GM19395 (cell line): ENCODE results near the gene GTF3C4.

Experiments used
- ATAC-seq: cut with Tn5 transposase; IDR thresholded peaks from one replicate; pipeline ENCODE4 v1.9.1; 2021; ENCODE audit warnings: mild to moderate bottlenecking, moderate library complexity; ENCODE audit not compliant: unreplicated experiment

The GTF3C4 gene, protein sequence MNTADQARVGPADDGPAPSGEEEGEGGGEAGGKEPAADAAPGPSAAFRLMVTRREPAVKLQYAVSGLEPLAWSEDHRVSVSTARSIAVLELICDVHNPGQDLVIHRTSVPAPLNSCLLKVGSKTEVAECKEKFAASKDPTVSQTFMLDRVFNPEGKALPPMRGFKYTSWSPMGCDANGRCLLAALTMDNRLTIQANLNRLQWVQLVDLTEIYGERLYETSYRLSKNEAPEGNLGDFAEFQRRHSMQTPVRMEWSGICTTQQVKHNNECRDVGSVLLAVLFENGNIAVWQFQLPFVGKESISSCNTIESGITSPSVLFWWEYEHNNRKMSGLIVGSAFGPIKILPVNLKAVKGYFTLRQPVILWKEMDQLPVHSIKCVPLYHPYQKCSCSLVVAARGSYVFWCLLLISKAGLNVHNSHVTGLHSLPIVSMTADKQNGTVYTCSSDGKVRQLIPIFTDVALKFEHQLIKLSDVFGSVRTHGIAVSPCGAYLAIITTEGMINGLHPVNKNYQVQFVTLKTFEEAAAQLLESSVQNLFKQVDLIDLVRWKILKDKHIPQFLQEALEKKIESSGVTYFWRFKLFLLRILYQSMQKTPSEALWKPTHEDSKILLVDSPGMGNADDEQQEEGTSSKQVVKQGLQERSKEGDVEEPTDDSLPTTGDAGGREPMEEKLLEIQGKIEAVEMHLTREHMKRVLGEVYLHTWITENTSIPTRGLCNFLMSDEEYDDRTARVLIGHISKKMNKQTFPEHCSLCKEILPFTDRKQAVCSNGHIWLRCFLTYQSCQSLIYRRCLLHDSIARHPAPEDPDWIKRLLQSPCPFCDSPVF

DNA sequence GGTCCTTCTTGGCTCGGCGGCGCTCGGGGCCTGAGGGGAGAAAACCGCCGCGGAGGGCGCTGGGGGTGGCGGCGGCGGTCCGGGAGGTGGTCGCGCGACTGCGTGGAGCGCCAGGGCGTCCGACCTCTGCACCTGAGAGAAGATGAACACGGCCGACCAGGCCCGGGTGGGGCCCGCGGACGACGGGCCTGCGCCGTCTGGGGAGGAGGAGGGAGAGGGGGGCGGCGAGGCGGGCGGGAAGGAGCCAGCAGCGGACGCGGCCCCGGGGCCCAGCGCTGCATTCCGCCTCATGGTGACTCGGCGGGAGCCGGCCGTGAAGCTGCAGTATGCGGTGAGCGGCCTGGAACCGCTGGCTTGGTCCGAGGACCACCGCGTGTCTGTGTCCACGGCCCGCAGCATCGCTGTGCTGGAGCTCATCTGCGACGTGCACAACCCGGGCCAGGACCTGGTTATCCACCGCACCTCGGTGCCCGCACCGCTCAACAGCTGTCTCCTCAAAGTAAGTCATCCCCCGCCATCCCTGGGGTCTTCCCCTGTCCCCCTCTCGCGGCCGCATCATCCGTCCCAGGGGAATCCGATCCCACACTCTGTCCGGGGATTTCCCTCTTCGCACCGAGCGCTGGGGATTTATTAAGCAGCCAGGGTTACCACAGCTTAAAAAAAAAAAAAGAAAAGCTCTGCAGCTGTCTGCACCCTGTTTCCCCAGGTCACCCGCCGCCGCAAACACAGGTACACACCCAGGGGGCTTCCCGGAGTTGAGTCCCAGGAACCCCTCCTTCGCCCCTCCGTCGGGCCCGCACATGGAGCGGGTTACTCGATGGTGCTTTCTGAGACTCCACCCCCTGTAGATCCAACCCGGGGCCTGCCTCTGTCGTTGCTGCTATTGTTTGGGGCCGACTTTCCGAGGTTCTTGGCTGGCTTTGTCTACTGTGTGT lies at the start of gene GTF3C4:
Gene GTF3C4, plus strand, starts transcription at position 8 of the 935 bp plus-strand sequence. Its CDS starts 135 bp downstream, at position 143.
- ATAC-seq, result peak; percentile 33

GRCh38 chr9:132622159-132622558 lies 48.1 kb upstream of the GTF3C4 start:
- ATAC-seq, result no peak

GRCh38 chr9:132626285-132626684 lies 44.0 kb upstream of the GTF3C4 start:
- no peak for ATAC-seq

DNA sequence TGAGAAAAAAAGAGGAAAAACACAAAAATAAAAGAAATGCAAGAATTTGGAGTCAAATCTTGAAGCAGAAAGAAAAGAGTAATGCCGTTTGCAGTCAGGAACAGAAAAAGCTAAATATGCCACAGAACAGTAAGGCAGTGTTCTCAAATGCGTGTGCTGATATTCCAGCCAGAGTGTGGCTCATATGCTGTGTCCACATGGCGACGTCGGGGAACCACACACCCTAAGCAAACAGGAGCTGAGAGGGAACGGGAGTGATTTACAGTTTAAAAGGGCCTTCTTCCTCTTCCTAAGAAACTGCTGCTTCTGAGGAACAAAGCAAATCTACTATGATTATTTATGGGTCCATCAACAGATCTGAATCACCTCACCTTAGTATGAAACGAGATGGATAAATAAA lies 43.2 kb upstream of the GTF3C4 start:
- no peak for ATAC-seq

DNA sequence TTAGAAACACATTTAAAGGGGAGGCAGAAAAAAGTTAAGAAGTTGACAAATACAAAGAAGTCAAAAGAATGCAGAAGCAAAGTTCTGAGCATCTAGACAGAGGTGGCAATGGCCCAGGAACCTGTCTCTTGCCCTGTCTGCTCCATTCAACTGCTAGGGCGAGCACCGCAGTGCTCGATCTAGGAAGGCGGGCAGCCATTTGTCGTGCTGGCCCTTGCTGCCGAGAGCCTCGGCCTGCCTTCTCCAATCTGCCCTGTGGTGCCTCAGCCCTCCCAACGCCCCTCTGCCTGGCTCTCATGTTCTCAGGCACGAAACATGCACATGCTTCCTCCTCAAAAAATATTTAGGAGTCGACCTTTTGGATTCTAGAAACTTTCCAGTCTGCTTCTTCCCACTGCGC lies 42.7 kb upstream of the GTF3C4 start:
- ATAC-seq, result no peak

GRCh38 chr9:132628746-132629145 lies 41.5 kb upstream of the GTF3C4 start:
- ATAC-seq, result no peak

- no peak for ATAC-seq
These were observed 40.1 kb upstream of the GTF3C4 start for GRCh38 chr9:132630116-132630515.

GRCh38 chr9:132630811-132631210 lies 39.5 kb upstream of the GTF3C4 start:
- ATAC-seq, result no peak

GRCh38 chr9:132631280-132631679 lies 39.0 kb upstream of the GTF3C4 start:
- no peak for ATAC-seq

GRCh38 chr9:132631685-132632084 lies 38.6 kb upstream of the GTF3C4 start:
- no peak for ATAC-seq

DNA sequence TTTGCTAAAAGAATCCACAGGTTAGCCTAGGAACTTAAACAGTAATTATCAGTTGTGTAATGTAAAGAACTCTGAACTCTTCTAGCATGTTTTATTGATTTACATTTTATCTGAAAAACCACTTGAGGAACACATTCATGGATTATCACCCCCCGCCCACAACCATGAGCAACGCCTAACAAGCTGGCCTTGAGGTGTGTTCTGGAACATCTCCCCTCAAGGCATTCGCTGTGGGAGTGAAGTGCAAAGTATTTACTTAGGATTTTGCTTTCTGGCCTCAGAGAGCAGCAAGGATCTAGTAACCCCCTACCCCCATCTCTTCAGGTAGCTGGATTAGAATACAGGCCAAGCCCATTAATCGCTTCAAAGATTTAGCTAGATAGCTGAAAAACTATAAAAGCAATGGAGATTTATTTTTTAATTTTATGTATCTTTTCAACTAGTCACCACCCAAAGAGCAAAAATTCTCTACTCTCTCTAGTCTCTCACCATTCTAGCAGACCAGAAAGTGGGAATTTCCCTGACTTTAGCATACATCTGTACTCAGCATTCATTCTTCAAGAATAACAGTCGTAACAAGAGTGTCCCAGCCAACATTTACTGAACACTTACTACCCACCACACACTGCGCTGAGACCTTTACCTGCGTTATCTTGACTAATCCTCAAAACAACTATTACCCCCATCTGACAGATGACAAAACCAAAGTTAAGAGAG lies 37.7 kb upstream of the GTF3C4 start:
- no peak for ATAC-seq

DNA sequence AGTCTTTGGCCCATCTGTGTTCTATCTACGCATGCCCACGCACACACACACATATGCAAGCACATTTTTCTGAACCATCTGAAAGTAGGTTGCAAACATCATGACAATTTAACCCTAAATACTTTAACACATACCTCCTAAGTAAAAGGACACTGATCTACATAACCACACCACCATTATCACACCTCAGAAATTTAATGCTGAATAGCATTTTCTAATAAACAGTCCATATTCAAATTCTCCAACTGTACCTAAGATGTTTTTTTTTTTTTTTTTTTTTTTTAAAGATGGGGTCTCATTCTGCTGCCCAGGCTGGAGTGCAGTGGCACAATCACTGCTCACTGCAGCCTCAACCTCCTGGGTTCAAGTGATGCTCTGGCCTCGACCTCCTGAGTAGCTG lies 35.9 kb upstream of the GTF3C4 start:
- no peak for ATAC-seq

DNA sequence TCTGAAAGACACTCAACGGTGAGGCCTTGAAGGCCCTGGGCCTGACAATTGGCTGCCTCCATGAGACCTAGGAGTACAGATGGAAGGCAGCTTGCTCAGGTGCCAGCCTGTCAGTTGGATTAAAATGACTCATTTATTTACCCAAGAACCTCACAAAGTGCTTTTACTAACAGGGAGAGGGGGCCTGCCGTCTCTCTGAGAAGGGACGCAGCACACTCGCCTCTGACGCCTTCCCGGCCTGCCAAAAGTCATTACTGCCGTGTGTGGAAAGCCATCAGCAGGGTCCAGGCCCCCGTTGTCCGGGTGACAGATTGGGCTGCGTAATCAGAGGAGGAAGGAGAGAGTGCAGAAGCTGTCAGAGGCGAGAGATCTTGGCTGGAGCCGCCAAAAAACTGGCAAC lies 32.9 kb upstream of the GTF3C4 start:
- ATAC-seq, result no peak

DNA sequence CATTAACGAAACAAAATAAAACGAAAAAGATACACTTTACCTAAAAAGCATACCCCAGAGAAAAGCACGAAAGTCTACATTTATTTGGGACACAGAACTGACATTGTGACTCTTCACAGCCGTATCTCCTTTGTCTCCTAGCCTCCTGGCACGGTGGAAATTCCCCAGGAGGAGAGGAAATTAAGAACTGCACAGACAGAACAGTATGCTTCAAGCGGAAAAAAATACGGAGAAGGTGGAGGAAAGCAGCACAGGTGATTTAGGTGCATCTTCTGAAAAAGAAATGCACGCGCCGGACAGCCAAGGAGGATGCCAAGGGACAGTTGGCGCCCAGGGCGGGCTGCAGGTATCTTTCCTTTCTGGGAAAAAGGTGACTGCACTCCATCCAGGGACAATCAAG lies 32.5 kb upstream of the GTF3C4 start:
- no peak for ATAC-seq

DNA sequence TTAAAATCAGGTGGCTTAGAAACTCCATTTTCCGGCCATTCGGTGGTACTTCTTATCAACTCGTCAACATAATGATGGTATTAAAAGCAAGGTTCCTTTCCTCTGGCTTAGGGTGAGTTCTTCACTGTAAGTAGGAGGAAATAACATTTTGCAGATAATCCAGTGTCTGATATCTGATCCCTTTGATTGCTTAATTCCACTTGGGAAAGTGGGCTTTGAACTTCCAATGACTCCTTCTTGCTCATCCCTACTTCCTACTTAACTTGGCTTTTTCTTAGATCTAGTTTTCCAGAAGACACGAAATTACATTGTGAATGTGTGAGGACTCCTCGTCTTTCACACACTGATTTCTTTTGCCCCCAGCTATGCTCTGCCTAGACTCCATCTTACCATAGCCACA lies 32.0 kb upstream of the GTF3C4 start:
- ATAC-seq, result no peak

- no peak for ATAC-seq
These were observed 30.9 kb upstream of the GTF3C4 start for GRCh38 chr9:132639322-132639721.

DNA sequence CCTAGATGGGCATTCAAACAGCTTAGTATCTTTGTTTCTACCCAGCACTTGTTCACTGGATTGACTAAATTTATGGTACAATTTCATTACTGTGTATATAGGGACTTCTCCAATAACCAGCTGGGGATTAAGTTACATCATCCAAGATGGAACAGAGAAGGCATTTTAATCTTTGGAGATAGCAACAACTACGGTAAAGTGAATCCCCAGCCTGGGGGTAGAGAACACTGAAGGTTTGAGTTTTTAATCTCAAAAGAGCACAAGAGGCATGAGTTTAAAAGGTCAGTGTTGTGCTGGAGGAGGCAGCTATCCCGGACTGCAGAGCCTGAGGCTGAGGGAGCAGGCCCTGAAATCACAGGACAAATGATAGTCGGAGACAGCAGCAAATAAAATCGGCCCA lies 29.0 kb upstream of the GTF3C4 start:
- ATAC-seq, result no peak

- ATAC-seq, result no peak
These were observed 26.0 kb upstream of the GTF3C4 start for GRCh38 chr9:132644251-132644650.

- ATAC-seq, result no peak
These were observed 25.0 kb upstream of the GTF3C4 start for GRCh38 chr9:132645306-132645705.

DNA sequence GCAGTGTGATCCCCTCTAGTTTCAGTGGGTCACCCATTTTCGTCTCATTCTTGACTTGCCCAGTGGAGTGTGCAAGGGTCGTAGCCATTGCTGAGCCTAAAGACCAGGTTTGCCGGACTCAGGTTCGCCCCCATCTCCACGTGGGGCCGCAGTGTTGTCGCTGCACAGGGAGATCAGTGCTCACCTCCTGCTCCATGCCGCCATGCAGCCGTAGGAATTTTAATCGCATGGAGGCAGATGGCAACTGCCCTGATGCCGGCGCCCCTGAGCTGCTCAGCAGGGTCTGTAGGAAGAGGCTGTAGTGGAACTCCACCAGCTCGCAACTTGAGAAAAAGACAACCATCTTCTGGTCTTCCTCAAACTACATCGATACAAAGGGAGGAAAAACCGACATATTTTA lies 24.6 kb upstream of the GTF3C4 start:
- no peak for ATAC-seq
